Ishikawa (cell line): ENCODE results near the gene PITPNB.

ENCODE experiments used
- CEBPB ChIP-seq: IDR thresholded peaks from 2 replicates; pipeline ENCODE4 v1.6.1; 2012
- CREB1 ChIP-seq: IDR thresholded peaks from 2 replicates; pipeline ENCODE4 v1.6.1; 2012; ENCODE audit warnings: low read depth
- EGR1 ChIP-seq: IDR thresholded peaks from 2 replicates; pipeline ENCODE4 v1.6.1; 2012
- EP300 ChIP-seq: IDR thresholded peaks from 2 replicates; pipeline ENCODE4 v1.6.1; 2012; ENCODE audit warnings: borderline replicate concordance
- FOXM1 ChIP-seq: IDR thresholded peaks from 2 replicates; pipeline ENCODE4 v1.6.1; 2012; ENCODE audit warnings: low read depth, borderline replicate concordance
- NFIC ChIP-seq: IDR thresholded peaks from 2 replicates; pipeline ENCODE4 v1.6.1; 2012
- RAD21 ChIP-seq: IDR thresholded peaks from 2 replicates; pipeline ENCODE4 v1.6.1; 2012; ENCODE audit warnings: low read depth
- REST ChIP-seq: IDR thresholded peaks from 2 replicates; pipeline ENCODE4 v1.6.1; 2012; ENCODE audit warnings: low read depth, mild to moderate bottlenecking
- TAF1 ChIP-seq: IDR thresholded peaks from 2 replicates; pipeline ENCODE4 v1.6.1; 2012; ENCODE audit warnings: low read depth, mild to moderate bottlenecking
- TCF12 ChIP-seq: IDR thresholded peaks from 2 replicates; pipeline ENCODE4 v1.6.1; 2012; ENCODE audit warnings: low read depth
- TEAD4 ChIP-seq: IDR thresholded peaks from 2 replicates; pipeline ENCODE4 v1.6.1; 2012
- USF1 ChIP-seq: IDR thresholded peaks from 2 replicates; pipeline ENCODE4 v1.6.1; 2012
- YY1 ChIP-seq: IDR thresholded peaks from 2 replicates; pipeline ENCODE4 v1.6.1; 2012; ENCODE audit warnings: low read depth
- ZBTB7A ChIP-seq: IDR thresholded peaks from 2 replicates; pipeline ENCODE4 v1.6.1; 2012; ENCODE audit warnings: low read depth
- TF ChIP-seq, protein P1 (sequence below): IDR thresholded peaks from 2 replicates; pipeline ENCODE4 v1.6.1; 2012

PITPNB gene

DNA sequence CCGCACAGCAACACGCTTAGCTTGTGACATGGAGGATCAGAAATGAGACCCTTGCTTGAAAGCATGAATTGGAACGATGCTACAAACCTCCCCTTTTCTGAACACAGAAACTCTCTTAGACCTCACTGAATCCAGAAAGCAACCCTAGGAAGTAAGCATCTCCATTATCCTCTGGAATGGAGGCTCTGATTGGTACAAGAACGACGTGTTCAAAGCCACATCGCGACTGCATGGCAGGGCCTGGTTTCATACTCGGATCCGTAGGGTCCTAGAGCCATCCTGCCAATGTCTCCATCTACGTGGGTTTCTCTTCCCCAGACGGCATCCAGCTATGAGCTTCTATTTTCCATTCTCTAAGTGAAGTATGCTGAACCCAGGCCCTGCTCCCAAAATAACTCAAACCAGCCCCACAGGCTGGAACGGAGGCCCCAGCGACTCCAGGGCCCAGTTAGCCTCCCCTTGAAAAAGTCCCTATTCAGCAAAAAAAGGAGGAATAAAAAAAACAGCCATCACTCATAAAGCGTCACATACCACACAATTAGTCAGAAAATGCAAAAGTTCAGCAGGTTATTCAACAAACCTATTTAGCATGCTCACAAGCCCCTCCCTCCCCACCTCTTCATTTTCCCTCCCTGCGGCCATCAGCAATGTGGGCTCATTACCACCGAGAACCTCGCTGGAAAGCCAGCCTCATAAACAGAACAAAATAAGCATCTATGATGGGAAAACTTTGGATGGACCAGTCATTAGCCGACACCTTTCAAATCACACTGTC, 110.4 kb downstream of the PITPNB start:
- TF ChIP-seq YY1, result no peak
- TF ChIP-seq, protein P1, sequence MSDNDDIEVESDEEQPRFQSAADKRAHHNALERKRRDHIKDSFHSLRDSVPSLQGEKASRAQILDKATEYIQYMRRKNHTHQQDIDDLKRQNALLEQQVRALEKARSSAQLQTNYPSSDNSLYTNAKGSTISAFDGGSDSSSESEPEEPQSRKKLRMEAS, result no peak
- no peak for TF ChIP-seq RAD21
- no peak for TF ChIP-seq CEBPB
- TF ChIP-seq EP300, result no peak
- TF ChIP-seq TEAD4, result no peak
- no peak for TF ChIP-seq REST
- TF ChIP-seq ZBTB7A, result no peak
- no peak for TF ChIP-seq EGR1
- TF ChIP-seq TAF1, result no peak
- no peak for TF ChIP-seq NFIC
- no peak for TF ChIP-seq TCF12

DNA sequence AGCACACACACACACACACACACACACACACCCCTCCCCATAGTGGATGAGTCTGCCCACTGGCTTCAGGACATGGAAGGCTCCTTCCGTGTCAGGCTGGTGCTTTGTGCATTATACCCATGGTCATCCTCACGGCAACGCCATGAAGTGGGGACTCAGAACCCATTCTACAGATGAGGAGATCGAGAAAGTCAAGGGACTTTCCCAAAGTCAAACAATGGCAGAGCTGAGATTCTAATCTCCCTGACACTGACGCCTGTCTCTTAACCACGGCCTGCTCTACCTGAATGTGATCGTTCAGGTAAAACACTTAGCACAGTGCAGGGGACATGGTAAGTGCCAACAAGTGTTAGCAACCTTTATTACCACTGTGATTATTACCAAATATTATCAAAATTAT, 113.2 kb downstream of the PITPNB start:
- TF ChIP-seq USF1 (no peak), ZBTB7A (no peak), YY1 (no peak), EGR1 (no peak), FOXM1 (no peak), TEAD4 (no peak), EP300 (no peak), CREB1 (no peak), RAD21 (no peak), TAF1 (no peak), REST (no peak), CEBPB (no peak), TCF12 (no peak), NFIC (no peak)
- TF ChIP-seq, protein P1, result no peak

DNA sequence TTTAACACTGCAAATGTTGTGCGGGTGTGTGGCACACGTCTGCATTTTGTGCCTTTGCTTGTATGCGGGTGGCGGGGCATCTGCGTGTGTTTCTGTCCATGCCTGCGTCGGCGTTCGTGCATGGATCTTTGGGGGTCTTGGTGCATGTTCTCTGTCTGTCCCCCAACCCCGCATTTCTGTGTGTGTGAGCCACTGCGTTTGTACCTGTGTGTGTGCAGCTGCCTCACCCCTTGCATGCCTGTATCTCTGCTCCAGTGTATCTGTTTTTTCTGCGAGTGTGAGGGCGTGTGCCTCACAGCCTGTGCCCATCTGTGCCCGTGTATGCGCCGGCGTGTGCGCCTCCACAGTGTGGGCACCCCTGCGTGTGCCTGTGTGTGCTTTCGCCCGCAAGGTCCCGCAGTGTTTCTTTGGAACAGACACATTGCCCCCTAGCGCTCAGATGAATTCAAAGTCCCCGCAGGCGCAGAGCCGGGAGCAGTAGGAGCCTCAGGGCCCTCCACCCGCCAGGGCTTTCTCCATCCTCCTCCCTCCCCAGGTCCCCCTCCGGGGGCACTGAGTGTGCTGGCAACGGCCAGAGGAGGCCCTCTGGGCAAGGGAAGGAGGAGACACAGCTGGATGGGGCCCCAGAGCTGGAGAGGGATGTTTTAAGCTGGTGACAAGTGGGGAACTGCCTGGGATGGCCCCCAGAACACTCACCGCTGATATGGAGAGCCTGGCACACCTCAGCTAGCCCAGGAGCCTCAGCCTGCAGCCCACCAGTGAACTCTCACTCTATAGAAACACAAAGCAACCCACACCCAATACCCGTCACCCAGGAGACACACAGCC, 114.4 kb downstream of the PITPNB start:
- TF ChIP-seq RAD21 (peak; percentile 91), YY1 (no peak)

DNA sequence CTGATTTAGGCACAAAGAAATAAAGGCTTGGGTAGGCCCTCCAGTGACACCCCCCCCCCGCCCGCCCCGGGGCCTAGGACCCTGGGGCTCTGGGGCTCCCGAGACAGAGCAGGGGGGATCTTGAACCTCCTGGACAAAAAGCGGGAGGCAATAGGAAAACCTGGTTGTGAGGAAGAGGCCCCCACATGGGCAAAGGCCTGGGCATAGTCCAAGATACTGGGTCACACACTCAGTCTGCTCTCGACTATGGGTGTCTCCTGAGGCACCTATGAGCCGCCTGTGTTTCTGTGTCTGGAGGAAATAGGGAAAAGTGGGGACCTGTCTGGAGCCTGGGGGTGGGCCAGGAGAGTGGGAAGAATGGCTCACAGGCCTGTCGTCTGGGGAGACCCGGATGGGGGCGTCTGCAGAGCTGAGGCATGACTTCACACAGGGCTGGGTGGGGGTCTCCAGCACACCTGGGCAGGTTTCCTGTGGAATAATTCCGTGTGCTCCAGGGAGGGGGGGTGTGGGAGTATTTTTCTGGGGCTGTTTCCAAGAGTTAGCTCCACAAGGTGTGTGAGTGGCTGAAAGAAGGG, 115.1 kb downstream of the PITPNB start:
- TF ChIP-seq TCF12 (no peak), CEBPB (no peak), EGR1 (no peak), TEAD4 (no peak), FOXM1 (no peak), REST (no peak), USF1 (no peak)
